Osteoblast (primary cell): ENCODE data around the gene SEPTIN1. TPM values are rescaled to one million over a fixed set of nuclear protein-coding genes. Genes with fewer than 3 reads are reported as not detected.

Experiments
- DNase-seq: peaks from one replicate; pipeline ENCODE4 v3.0.0; 2011; ENCODE audit warnings: low spot score, mixed read lengths; ENCODE audit not compliant: insufficient read length; ENCODE audit errors: missing footprints
- H2AFZ ChIP-seq: 2 replicates; pipeline ENCODE4 v1.6.0; 2011; ENCODE audit warnings: mild to moderate bottlenecking, low read length
- H3K27ac ChIP-seq: 2 replicates; pipeline ENCODE4 v1.5.1; 2011; ENCODE audit warnings: mild to moderate bottlenecking, low read depth, low read length, moderate library complexity
- H3K27me3 ChIP-seq: 2 replicates; pipeline ENCODE4 v1.6.0; 2012; ENCODE audit warnings: mild to moderate bottlenecking, control low read depth, inconsistent platforms, low read length, moderate library complexity; ENCODE audit not compliant: insufficient read depth
- H3K36me3 ChIP-seq: 2 replicates; pipeline ENCODE4 v1.5.1; 2011; ENCODE audit warnings: mild to moderate bottlenecking, low read length, control low read depth, moderate library complexity; ENCODE audit not compliant: insufficient read depth
- H3K4me1 ChIP-seq: 2 replicates; pipeline ENCODE4 v1.5.1; 2011; ENCODE audit warnings: mild to moderate bottlenecking, low read length, control low read depth, moderate library complexity; ENCODE audit not compliant: insufficient read depth
- H3K4me2 ChIP-seq: 2 replicates; pipeline ENCODE4 v1.6.0; 2011; ENCODE audit warnings: mild to moderate bottlenecking, low read length; ENCODE audit not compliant: insufficient read depth
- H3K4me3 ChIP-seq: fragments of 200-600 bp; sonication (generic); 3 replicates; pipeline ENCODE4 v1.5.1; 2012; ENCODE audit warnings: mild to moderate bottlenecking, low read length, inconsistent platforms; ENCODE audit not compliant: insufficient read depth
- H3K79me2 ChIP-seq: 2 replicates; pipeline ENCODE4 v1.6.0; 2012; ENCODE audit warnings: mild to moderate bottlenecking, low read length, control low read depth, inconsistent platforms; ENCODE audit not compliant: insufficient read depth
- H3K9me3 ChIP-seq: 2 replicates; pipeline ENCODE4 v1.5.1; 2011; ENCODE audit warnings: low read depth, low read length, control low read depth
- H4K20me1 ChIP-seq: 2 replicates; pipeline ENCODE4 v1.6.0; 2012; ENCODE audit warnings: mild to moderate bottlenecking, low read length, control low read depth; ENCODE audit not compliant: insufficient read depth
- total RNA-seq: library from RNA; depleted of rRNA; stranded (reverse); fragments of >200 nt; gene quantifications from 2 replicates; pipeline ENCODE4 v1.2.3, GENCODE V29; 2012
- TF ChIP-seq, protein P1 (sequence below): IDR thresholded peaks from 2 replicates; pipeline ENCODE4 v1.5.1; 2011; ENCODE audit warnings: mild to moderate bottlenecking, low read depth, low read length, moderate library complexity; ENCODE audit errors: extremely low read depth

Gene SEPTIN1
- total RNA-seq, 1 donor: not detected

DNA sequence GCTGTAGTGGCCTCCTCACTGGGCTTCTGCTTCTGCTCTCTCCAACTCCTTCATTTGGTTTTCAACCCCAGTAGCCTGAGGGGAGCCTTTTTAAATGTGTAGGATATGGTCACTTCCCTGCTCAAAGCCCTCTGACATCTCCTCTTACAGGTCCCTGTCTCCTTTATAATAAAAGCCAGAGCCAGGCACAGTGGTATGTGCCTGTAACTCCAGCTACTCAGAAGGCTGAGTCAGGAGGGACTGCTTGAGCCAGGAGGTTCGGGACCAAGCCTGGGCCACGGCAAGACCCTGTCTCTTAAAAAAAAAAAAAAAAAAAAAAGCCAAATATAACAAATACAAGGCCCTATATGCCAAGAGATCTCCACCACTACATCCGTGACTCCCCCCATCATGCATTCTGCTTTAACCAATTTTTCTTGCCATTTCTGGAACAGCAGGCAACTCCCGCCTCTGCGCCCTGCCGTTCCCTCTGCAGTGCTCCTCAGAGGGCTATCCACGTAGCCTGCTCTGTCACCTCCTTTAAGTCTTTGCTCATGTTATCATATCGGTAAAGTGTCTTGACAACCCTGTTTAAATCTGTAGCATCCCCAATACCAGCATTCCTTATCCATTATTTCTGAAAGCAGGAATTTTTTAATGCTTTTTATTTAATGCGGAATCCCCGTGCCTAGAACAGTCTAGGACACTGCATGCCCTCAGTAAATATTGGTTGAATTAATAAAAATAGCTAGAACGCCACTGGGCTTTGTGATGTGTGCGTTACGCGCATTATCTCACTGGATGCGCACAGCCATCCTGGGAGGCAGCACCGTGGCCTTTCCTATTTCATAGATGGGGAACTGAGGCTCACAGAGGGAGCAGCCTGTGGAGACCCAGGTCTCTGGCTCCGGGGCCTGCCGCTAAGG lies 34.5 kb upstream of the SEPTIN1 start:
- Histone ChIP-seq H2AFZ (no peak overlapping the region), H3K27ac (no peak overlapping the region), H3K36me3 (peaks cover 21% of the 10 kb centered on the region), H3K4me3 (peak overlapping the region; percentile 78), H3K4me1 (no peaks in the 10 kb centered on the region), H3K79me2 (peaks cover 11% of the 10 kb centered on the region), H3K9me3 (no peaks in the 10 kb centered on the region), H3K4me2 (peak overlapping the region; percentile 81), H3K27me3 (no peaks in the 10 kb centered on the region), H4K20me1 (peaks cover 14% of the 10 kb centered on the region)
- TF ChIP-seq, protein P1, sequence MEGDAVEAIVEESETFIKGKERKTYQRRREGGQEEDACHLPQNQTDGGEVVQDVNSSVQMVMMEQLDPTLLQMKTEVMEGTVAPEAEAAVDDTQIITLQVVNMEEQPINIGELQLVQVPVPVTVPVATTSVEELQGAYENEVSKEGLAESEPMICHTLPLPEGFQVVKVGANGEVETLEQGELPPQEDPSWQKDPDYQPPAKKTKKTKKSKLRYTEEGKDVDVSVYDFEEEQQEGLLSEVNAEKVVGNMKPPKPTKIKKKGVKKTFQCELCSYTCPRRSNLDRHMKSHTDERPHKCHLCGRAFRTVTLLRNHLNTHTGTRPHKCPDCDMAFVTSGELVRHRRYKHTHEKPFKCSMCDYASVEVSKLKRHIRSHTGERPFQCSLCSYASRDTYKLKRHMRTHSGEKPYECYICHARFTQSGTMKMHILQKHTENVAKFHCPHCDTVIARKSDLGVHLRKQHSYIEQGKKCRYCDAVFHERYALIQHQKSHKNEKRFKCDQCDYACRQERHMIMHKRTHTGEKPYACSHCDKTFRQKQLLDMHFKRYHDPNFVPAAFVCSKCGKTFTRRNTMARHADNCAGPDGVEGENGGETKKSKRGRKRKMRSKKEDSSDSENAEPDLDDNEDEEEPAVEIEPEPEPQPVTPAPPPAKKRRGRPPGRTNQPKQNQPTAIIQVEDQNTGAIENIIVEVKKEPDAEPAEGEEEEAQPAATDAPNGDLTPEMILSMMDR: no peak
- peak; percentile 50 for DNase-seq

DNA sequence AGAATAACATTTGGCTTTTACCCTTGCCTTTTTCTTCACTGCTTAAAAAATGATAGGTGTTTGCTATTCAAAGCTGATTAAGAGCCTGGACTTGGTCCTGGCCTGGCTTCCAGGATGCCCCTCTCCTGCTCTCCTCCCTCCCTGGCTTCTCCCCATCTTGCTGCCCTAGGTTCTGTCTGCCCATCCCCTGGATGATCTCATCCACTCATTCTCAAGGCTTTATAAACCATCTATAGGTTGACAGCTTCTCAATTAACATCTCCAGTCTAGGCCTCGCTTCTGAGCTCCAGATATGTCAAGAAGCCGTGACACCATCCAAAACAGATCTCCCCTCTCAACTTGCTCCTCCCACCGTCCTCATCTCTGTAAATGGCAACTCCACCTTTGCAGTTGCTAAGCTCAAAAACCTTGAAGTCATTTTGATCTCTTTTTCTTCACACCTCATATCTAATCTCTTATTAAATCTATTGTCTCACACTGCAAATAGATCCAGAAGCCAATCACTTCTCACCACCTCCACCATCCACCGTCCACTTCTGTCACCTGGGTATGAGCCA lies 33.8 kb upstream of the SEPTIN1 start:
- peaks cover 14% of the 10 kb centered on the region for H4K20me1 ChIP-seq
- peak; percentile 51 for DNase-seq

DNA sequence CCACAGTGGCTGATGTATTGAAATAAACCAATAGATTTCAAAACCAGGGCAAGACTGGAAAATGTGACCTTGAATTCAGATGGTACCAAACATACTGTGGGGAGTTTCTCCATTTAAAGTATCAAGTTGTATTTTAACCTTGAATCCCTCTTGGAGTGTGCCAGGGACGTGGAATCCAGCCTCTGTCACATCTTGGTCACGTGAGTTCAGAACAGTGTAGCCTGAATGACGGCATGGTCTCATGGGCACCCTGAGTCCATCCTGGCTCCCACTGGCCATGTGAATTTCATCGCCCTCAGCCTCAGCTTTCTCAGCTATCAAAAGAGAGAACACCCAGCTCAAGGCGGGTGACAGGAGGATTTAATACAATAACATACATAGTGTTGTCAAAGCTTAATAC lies 31.8 kb upstream of the SEPTIN1 start:
- Histone ChIP-seq H2AFZ (no peak overlapping the region), H3K27me3 (no peaks in the 10 kb centered on the region), H3K4me3 (no peak overlapping the region), H3K36me3 (peaks cover 28% of the 10 kb centered on the region), H3K4me1 (peaks cover 7% of the 10 kb centered on the region), H3K9me3 (no peaks in the 10 kb centered on the region), H4K20me1 (peaks cover 14% of the 10 kb centered on the region), H3K79me2 (peaks cover 28% of the 10 kb centered on the region), H3K27ac (no peak overlapping the region), H3K4me2 (no peak overlapping the region)
- DNase-seq: no peak
- TF ChIP-seq, protein P1: no peak

More for the DNA sequence above, 33.8 kb upstream of the SEPTIN1 start:
- Histone ChIP-seq H3K27me3 (no peaks in the 10 kb centered on the region), H2AFZ (no peak overlapping the region), H3K9me3 (no peaks in the 10 kb centered on the region), H3K4me1 (no peaks in the 10 kb centered on the region), H3K4me2 (no peak overlapping the region), H3K27ac (no peak overlapping the region), H3K79me2 (peaks cover 18% of the 10 kb centered on the region), H3K4me3 (no peak overlapping the region), H3K36me3 (peaks cover 27% of the 10 kb centered on the region)
- TF ChIP-seq, protein P1: no peak
